ENCODE data around the gene SORCS3.

Gene SORCS3

GRCh38 chr10:105279101-105279500 lies 638.0 kb downstream of the SORCS3 start:
- no peak for DNase-seq

- DNase-seq: no peak
Observed at GRCh38 chr10:105280895-105281294, 639.8 kb downstream of the SORCS3 start.

- DNase-seq: no peak
Observed at GRCh38 chr10:105284476-105285215, 643.6 kb downstream of the SORCS3 start.

GRCh38 chr10:105288026-105288425 lies 646.9 kb downstream of the SORCS3 start:
- no peak for DNase-seq

- no peak for DNase-seq
Observed at GRCh38 chr10:105288613-105289012, 647.5 kb downstream of the SORCS3 start.

- no peak for DNase-seq
Observed at GRCh38 chr10:105291571-105291970, 650.5 kb downstream of the SORCS3 start.

- no peak for DNase-seq
Observed at GRCh38 chr10:105292236-105292635, 651.1 kb downstream of the SORCS3 start.
